HG03439 (cell line): ENCODE measurements around the gene NRL.

Experiments used
- ATAC-seq: cut with Tn5 transposase; IDR thresholded peaks from one replicate; pipeline ENCODE4 v1.9.1; 2021; ENCODE audit warnings: mild to moderate bottlenecking, moderate library complexity; ENCODE audit not compliant: unreplicated experiment

The NRL gene

DNA sequence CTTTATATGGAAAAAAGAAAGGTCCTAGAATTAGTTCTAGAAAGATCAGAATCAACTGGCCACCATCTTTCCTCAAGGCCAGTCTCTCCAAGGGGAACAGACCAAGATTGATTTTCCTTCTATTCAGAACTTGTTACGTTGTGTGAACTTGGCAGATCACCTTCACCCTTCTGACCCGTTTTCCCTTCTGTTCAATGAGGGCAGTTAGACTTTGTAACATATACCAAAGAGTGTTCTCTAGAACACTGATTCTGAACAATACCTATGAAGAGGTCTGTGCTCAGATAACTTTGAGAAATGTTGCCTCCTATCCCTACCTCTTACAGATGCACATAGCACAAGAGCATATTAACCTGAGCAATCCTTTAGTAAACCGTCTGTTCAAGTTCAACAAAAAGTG is 31.3 kb downstream of the NRL start:
- ATAC-seq, result no peak

DNA sequence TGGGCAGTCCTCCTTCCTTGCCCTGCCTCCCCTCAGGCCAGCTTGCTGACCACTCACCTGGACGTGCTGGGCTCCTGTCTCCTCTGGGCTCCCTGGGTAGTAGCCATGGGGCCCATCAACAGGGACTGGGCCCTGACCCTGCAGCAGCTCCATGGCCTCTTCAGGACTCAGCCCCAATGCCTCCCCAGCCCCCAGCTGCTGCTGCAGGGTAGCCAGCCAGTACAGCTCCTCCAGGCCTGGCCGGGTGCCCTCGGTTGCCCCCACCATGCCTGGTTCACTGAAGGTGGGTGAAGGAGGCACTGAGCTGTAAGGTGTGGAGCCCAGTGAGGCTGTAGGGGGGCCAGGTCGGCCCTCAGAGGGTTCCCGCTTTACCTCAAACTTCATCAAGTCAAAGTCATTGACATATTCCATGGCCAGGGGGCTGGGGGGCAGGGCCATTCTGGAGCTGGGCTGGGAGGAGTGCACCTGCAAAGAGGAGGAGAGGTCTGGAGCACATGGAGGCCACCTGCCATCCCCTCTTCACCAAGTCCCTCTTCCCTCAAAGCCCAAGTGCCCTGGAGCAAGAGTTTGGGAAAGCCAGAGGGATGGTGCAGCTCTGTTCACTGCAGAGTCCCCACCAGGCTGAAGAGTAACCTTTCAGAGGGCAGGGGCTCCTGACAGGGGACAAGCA is 32.2 kb downstream of the NRL start:
- no peak for ATAC-seq

DNA sequence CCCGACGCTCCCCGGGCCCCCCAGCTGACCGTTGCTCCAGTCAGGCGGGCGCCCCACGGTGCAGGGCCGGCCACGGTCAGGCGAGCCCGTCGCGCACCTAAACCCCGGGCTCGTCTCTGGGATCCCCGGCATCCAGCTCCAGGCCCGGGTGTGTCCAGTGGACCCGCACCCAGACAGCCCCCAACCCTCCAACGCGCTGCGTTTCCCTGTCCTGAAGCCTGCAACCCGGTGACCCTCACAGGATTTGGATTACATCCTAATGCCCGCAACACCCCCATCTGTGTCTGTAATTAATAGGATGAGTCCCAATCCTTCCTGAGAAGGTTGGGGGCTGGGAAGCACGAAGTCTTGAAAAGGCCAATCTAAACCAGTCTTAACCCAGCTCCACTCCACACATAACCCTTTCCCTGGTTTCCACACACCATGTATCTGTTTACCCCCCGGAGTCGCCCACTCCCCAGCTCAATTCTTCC is 33.0 kb downstream of the NRL start:
- ATAC-seq, result no peak

DNA sequence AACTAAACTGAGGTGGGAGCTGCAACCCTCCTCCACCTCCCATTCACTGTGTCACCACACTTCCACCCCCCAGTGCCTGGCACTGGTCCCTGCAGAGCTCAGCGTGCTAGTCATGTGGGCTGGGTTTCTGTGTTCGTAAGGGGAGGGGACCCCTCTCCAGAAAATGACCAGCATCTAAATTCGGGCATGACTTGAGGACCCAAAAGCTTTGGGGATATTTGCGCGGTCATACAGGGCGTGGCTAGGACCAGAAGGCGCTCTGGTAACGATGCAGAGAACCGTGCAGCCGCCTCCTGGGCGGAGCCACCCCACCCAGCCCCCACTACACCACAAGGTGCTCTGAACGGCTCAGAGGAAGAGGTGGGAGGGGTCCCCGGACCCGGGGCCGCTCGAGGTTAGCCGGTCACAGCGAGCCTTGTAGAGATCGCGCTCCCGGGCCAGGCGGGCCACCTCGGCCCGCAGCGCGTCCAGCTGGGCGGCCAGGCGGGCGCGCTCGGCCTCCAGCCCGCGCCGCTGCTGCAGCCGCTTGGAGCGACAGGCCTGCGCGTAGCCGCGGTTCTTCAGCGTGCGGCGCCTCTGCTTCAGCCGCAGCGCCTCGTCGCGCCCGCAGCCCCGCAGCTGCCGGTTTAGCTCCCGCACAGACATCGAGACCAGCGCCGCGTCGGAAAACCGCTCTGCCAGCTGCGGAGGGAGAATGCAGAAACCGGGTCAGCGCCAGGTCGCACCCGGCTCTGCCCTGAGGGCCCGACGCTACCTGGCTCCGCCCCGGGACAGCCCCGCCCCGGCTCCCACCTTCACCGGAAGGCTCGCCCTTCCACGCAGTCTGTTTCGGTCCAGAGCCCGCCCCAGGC is 33.6 kb downstream of the NRL start:
- ATAC-seq, result peak; percentile 84

DNA sequence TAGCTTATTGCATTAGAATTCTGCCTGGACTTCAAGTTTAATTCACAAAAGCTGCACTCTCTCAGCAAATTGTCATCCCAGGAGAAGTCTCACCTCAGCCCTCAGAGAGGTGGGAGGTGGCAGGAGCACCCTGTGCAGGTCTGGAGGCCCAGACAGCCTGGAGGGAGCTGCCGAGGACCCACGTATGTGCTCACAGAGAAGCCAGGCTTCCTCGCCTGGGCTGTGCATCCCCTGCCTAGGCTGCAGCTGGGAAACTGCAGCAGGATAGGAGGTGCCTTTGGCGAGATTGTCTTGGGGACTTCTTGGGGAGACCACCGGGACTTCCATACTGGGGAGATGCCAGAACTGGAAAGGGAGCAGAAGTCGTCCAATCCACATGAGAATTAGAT is 34.6 kb downstream of the NRL start:
- no peak for ATAC-seq

DNA sequence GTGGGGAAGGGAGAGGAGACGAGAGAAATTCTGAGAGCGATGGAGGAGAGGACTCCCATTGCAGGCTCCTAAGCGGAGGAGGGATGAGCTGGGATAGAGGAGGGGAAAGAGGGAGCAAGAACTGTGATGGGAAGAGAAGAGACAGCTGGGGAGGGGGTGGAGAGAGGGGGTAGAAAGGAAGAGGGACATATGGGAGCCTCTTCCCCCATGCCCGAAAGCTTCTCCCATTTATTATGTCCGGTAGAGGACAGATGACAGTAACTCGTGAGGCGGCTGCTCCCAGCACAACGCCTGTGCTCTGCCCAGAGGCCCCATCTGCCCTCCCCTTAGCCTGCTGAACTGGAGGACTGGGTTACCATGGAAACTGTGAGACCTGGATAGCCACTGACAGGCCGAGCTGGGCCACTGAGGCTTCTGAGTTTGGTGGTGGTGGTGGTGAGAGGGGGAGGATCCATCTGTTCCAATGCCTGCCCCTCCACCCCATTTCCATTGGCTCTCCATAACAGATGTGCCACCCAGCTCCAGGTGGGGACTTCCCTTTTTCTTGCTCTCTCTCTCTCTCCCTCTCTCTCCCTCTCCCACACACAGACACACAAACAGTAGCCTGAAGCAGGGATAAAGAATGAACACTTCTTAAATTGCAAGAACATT is 35.1 kb downstream of the NRL start:
- ATAC-seq, result no peak

DNA sequence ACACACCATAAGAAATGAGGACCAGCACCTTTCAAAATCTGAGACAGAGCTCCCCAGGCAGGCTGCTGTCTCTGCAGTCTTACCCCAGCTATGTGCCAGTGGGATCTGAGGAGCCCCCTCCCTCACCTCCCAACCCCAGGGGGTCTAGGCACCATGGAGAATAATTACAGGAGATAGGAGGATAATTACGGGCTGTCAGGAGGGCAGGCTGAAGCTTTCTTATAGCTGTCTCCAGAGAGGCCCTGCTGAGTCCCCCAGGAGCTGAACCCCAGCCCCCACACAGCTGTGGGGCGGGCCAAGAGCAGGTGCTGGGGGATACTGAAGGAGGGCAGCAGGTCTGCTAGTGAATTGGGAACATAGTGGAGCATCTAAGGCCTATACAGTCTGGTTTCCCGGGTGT is 36.6 kb downstream of the NRL start:
- no peak for ATAC-seq

DNA sequence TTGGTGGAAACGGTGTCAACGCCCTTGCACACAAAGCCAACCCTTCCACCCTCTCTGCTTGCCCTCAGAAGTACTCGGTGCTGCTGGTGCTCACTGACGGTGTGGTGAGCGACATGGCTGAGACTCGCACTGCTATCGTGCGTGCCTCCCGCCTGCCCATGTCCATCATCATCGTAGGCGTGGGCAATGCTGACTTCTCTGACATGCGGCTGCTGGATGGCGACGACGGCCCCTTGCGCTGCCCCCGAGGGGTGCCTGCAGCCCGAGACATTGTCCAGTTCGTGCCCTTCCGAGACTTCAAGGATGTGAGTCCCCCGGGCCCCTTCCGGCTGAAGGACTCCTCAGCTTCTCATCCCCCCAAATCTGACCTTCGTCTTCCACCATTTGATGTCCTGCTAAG is 37.7 kb downstream of the NRL start:
- no peak for ATAC-seq

DNA sequence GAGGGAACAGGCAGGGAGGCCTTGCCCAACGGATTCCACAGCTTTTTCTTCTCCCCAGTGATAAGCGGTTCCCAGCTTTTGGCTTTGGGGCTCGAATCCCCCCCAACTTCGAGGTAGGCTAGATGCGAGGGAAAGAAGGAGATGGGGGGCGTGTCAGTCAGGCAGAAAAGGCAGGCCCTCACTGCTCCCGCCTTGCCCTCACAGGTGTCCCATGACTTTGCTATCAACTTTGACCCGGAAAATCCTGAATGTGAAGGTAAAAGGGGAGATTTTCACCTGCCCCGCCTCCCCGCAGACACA is 38.5 kb downstream of the NRL start:
- no peak for ATAC-seq

DNA sequence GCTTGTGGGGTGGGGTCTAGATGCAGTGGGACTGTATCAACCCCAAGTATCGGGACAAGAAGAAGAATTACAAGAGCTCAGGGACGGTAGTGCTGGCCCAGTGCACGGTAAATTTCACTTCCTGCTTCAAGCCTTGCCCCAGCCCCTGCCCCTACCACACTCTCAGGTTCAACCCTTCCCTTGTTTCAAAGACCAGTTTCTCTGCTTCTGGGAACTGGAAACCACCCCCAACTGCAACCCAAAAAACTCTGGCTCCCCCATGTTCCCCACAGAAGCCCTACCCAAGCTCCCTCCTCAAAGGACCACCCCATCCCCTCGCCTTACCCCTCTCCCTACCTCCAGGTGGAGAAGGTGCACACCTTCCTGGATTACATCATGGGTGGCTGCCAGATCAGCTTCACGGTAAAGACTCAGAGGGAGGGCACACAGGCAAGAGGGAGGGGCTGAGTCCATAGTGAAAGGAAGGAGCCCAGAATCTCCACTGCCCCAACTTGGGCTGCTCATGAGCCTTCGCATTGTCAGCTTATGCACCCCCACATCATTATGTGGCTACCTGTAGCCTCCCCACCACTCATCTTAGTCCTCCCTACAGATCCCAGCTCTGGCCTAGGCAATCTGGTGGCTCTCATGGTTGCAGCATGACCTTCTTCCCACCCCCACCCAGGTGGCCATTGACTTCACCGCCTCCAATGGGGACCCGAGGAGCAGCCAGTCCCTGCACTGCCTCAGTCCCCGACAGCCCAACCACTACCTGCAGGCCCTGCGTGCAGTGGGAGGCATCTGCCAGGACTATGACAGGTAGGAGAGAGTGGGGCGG is 39.1 kb downstream of the NRL start:
- no peak for ATAC-seq

DNA sequence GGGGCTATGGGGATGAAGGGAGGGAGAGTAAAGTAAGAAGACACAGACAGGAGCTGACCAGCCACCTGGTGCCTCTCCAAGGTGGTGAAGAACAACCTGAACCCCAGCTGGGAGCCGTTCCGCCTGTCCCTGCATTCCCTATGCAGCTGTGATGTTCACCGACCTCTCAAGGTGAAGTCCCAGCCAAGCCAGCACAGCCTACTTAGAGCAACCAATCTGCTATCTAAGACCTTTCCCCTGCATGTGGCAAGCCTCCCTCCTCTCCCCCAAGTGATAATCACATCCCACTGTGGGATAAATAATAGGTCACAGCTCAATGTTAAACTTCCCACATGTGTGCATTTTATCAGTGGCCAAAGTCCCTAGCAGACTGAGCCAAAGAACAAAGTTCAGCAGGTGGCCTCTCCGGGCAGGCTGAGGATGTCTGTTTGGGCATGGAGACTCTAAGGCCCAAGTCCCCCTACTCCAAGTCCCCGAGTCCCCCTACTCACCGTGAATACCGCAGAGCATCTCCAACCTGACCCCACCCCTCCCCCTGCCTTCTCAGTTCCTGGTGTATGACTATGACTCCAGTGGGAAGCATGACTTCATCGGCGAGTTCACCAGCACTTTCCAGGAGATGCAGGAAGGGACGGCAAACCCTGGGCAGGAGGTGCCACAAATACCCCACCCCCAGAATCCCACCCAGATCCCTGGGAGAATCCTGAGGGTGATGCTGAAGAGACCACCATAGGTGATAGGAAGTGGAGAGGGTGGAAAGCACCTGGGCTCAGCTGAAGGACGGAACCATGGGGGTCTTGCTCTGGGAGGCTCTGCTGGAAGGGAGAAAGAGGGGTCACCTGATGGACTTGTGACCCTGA is 39.9 kb downstream of the NRL start:
- ATAC-seq, result no peak

DNA sequence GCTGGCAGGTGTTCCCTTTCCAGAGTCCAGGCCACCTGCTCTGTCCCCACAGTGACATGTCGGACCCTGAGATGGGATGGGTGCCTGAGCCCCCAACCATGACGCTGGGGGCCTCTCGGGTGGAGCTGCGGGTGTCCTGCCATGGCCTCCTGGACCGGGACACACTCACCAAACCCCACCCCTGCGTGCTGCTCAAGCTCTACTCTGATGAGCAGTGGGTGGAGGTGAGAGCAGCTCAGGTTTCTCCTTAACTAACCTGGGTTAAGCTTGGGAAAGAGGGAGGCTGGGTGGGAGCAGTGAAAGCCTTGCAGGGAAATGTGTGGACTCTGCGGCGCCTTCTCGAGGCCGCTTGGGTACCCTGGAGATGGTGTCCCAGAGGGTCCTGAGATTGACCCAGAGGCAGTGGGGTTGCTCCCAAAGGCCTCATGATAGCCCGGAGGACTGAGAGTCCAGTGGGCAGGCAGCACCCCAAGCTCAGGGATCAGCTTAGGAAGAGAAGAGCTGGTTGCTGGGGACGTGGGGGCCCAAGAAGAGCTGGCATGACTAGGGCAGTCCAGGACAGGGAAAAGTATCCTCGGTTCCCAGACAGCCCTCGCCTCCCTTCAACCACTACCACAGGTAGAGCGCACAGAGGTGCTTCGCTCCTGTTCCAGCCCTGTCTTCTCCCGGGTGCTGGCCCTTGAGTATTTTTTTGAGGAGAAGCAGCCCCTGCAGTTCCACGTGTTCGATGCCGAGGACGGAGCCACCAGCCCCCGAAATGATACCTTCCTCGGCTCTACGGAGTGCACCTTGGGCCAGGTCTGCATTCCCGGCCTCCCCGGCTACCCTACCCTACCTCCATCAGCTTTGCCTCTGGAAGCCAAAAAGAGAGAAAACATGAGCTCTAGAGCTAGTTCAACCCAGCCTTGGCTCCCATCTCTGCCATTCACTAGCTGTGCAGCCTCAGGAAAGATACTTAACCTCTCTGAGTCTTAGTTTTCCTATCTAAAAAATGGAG is 41.6 kb downstream of the NRL start:
- no peak for ATAC-seq

DNA sequence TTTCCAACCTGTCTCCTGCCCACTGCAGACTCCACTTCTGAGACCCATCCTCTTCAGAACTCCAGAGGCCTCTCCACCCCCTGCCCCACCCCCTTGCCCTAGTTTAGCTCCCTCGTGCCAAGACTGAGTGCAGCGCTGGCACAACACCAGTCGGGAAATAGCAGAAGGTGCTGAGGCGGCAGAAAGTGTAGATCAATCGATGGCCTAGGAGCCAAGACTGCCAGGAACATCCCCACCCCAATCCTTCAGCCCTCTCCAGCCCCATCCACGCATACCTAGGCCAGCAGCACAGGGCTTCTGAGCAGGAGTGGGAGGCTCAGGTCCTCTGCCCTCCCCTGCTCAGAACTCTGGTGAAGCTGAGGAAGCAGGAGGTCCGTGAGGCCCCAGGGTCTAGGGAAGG is 42.3 kb downstream of the NRL start:
- no peak for ATAC-seq

DNA sequence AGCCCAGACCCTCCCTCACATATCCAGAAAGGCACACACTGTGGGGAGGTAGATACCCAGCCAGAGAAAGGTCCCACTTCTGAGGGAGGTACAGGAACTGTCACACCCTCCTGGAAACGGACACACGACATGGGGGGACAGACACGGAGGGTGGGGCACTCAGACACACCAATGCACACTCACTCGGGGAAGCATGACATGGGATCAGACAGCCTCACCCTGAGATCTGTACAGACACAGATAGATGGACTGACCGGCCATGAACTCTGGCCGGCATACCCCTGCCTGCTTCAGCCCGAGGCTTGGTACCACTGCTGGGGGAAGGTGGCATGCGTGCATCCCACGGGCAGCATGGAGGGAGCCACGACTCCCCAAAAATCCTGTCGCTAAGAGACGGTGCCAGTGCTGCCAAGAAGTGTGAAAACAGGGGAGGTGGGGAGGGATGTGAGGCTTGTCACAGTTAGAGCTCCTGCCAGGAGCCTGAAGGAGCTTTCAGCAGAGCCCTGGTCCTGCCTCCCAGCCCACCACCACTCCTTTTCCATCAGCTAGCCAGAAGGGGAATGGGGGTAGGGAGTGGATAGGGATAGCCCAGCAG is 42.8 kb downstream of the NRL start:
- ATAC-seq, result no peak

DNA sequence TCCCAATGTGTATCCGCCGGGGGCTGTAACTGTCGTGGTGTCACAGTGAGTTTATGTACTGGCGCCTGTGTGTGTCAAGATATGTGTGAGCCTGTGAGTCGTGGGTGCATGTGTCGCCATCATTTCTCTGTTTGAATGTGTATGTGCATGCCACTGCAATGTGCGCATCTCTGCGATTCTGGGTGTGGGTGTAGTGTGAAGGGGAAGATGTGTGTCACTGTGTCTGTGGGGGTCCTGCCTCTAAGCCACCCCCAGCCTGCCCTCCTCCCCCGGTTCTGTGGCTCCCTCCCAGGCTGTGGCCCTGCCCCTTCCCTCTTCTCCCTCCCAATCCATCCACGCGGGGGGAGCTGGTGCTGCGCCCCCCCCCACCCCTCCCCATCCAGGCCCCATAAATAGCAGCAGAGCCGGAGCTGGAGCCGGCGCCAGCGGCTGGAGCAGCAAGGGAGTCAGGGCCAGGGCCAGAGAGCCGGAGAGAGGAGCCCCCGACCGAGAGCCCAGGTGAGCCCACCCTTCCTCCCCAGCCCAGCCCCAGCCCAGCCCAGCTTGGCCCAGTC is 43.5 kb downstream of the NRL start, which contains the start of gene CPNE6:
TSS of gene CPNE6 (plus strand) at position 419 of the 554 bp plus-strand sequence. CDS start 1,375 bp downstream, outside the sequence.
- ATAC-seq, result no peak

DNA sequence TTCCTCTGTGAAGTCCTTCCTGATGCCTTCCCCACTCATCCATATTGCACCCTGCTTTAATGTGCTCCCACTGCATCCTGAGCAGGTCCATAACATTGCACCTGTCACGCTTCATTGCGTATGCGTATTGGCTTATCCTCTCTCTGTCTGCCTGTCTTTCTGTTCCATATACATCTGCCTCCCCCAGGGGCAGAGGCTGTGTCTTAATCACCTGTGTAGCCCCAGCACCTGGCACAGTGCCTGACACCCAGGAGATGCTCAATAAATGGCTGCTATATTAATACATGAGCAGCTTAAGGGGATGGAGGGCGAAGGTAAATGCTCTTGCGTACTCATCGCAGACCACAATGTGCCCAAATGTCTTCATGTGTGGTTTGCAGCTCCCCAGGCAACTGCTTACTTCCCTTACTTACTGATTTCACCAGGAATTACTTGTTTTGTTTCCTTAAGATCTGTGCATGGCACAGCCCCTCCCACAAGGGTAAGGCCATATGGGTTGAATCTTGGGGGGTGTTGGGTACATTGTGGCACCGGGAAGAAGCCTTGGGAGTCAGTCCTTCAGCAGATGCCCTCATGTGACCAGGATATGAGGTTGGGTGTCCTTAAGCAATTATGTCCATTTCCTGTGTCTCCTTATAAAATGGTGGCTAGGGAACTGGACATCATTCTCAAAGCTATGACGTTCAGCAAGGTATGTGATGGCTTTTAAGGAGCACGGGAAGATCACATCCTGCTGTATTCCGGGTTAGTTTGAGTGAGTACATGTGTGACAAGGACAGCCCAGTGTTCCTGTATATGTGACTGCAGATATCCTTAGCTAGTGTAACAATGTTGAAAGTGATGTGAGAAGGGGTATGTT is 44.2 kb downstream of the NRL start:
- ATAC-seq, result no peak

DNA sequence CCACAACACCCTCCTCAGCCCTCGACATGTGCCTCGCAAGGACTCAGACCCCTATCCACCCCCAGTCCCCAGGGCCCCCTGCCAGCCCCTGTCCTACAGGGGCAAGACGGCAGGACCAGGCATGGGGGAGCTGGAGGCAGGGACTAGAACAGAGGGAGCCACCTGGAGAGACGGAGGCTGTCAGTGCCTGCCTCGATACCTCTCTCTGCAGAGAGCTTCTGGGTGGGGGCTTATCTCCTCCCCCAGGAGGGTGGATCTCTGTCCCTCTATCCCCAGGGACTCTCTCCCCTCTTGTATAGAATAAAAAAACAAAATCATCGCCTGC is 45.4 kb downstream of the NRL start:
- no peak for ATAC-seq
